ENCODE measurements around the gene ACTMAP. TPM values are rescaled to one million over a fixed set of nuclear protein-coding genes. Genes with fewer than 3 reads are reported as not detected.
"Not testable (repeated sequence)": the region's sequence is repeated elsewhere in the genome, so short reads cannot be mapped to it uniquely, and the experiment has no call there.

Gene ACTMAP
- total RNA-seq, 6 experiments from 2014 or later, result 2.9 to 11.2 (median 4.4) TPM

- ATAC-seq (no peak), DNase-seq (no peak)
- TF ChIP-seq CTCF (IDR thresholded peaks at IDR 0.05) (no peak), POLR2A (IDR thresholded peaks at IDR 0.05) (no peak)
- Histone ChIP-seq H3K4me3 (no peak overlapping the region), H3K27me3 (no peaks in the 10 kb centered on the region), H3K9me3 (no peaks in the 10 kb centered on the region), H3K36me3 (no peaks in the 10 kb centered on the region), H3K27ac (no peak overlapping the region), H3K4me1 (peaks cover 0 to 13% (median 4%) of the 10 kb centered on the region in 4 donors)
- 100% methylated on average over 4 of the region's 25 CpGs for WGBS (ENCODE audit: insufficient coverage, low coverage, low lambda C conversion rate, missing lambda C conversion rate)
- intact Hi-C loops (cut with DNase I), result no loop called here
Measured at GRCh38 chr19:40786060-40787037, 36.1 kb upstream of the ACTMAP start.

GRCh38 chr19:40785526-40785925, 35.2 kb upstream of the ACTMAP start:
- H3K4me1 ChIP-seq, result peaks cover 0 to 13% (median 4%) of the 10 kb centered on the region in 4 donors
- no peak for TF ChIP-seq POLR2A (IDR thresholded peaks at IDR 0.05)
- no peak for TF ChIP-seq CTCF (IDR thresholded peaks at IDR 0.05)
- 60% methylated on average over 1 of the region's 1 CpG for WGBS (ENCODE audit: insufficient coverage, low coverage, low lambda C conversion rate, missing lambda C conversion rate)
- H3K36me3 ChIP-seq, result no peaks in the 10 kb centered on the region
- no peaks in the 10 kb centered on the region for H3K9me3 ChIP-seq
- DNase-seq, result no peak
- H3K4me3 ChIP-seq, result no peak overlapping the region
- peak in 1 of 4 donors; percentile 8 for ATAC-seq
- intact Hi-C loops (cut with DNase I), result no loop called here
- no peaks in the 10 kb centered on the region for H3K27me3 ChIP-seq
- H3K27ac ChIP-seq, result no peak overlapping the region

GRCh38 chr19:40784146-40784545, 33.9 kb upstream of the ACTMAP start:
- H3K4me1 ChIP-seq, result peaks cover 0 to 13% (median 4%) of the 10 kb centered on the region in 4 donors
- DNase-seq; ATAC-seq; H3K9me3 ChIP-seq; H3K36me3 ChIP-seq; H3K4me3 ChIP-seq; H3K27me3 ChIP-seq; H3K27ac ChIP-seq; intact Hi-C loops (cut with DNase I): not testable (repeated sequence)
- WGBS (ENCODE audit: insufficient coverage, low coverage, low lambda C conversion rate, missing lambda C conversion rate), result 100% methylated on average over 1 of the region's 2 CpGs

GRCh38 chr19:40783711-40784110, 33.4 kb upstream of the ACTMAP start:
- WGBS (ENCODE audit: insufficient coverage, low coverage, low lambda C conversion rate, missing lambda C conversion rate), result 100% methylated on average over 3 of the region's 14 CpGs
- ATAC-seq (no peak), DNase-seq (no peak)
- peaks cover 0 to 14% (median 4%) of the 10 kb centered on the region in 4 donors for H3K4me1 ChIP-seq
- no peaks in the 10 kb centered on the region for H3K9me3 ChIP-seq
- no peaks in the 10 kb centered on the region for H3K27me3 ChIP-seq
- H3K27ac ChIP-seq, result no peak overlapping the region
- no peak for TF ChIP-seq POLR2A (IDR thresholded peaks at IDR 0.05)
- no peak for TF ChIP-seq CTCF (IDR thresholded peaks at IDR 0.05)
- no peaks in the 10 kb centered on the region for H3K36me3 ChIP-seq
- intact Hi-C loops (cut with DNase I), result no loop called here
- no peak overlapping the region for H3K4me3 ChIP-seq

- Histone ChIP-seq H3K36me3 (no peaks in the 10 kb centered on the region), H3K27ac (no peak overlapping the region), H3K9me3 (no peaks in the 10 kb centered on the region), H3K27me3 (no peaks in the 10 kb centered on the region), H3K4me1 (peaks cover 0 to 12% (median 0%) of the 10 kb centered on the region in 4 donors), H3K4me3 (no peak overlapping the region)
- ATAC-seq (no peak), DNase-seq (no peak)
- intact Hi-C loops (cut with DNase I), result no loop called here
- no peak for TF ChIP-seq CTCF (IDR thresholded peaks at IDR 0.05)
- no peak for TF ChIP-seq POLR2A (IDR thresholded peaks at IDR 0.05)
- WGBS (ENCODE audit: insufficient coverage, low coverage, low lambda C conversion rate, missing lambda C conversion rate), result 93% methylated on average over 6 of the region's 7 CpGs
Measured at GRCh38 chr19:40781140-40781539, 30.9 kb upstream of the ACTMAP start.
